ENCODE measurements around the gene CACNB4.
"Not testable (repeated sequence)": the region's sequence is repeated elsewhere in the genome, so short reads cannot be mapped to it uniquely, and the experiment has no call there.

The CACNB4 gene

DNA sequence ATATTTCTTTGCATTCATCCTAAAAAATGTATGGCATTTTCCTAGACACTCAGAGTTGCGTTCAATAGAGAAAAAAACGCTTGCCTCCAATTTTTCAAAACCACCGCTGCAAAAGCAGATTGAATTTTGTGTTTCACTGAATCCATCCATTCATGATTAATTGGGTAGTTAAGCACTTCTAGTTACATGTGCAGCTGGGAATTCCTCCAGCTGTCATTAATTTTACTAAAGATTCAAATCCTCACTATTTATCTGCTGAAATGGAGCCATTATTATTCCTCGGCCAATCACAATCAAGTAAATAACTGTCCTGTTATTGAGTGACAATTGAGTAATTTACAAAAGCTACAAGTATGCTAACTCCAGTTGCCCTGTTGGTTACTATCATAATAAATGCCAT, 194.8 kb downstream of the CACNB4 start:
- no peak for DNase-seq (ENCODE audit: low spot score)

DNA sequence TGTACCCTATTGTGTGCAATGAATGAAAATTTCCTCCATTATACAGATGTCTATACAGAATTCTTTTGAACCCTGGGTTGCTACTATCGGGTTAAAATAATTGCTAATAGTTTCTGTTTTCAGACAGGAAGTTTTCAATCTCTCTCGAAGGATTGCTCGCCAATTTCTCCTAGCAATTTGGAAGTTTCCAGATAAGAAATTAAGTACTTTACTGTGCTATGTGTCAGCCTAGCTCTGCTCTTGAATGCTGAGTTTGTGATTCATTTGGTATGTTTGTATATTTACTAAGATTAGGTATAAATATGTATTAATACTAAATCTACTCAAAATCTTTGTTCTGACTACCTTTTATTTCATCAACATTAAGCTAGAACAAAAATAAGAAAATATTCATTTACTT, 196.0 kb downstream of the CACNB4 start:
- no peak for DNase-seq (ENCODE audit: low spot score)

DNA sequence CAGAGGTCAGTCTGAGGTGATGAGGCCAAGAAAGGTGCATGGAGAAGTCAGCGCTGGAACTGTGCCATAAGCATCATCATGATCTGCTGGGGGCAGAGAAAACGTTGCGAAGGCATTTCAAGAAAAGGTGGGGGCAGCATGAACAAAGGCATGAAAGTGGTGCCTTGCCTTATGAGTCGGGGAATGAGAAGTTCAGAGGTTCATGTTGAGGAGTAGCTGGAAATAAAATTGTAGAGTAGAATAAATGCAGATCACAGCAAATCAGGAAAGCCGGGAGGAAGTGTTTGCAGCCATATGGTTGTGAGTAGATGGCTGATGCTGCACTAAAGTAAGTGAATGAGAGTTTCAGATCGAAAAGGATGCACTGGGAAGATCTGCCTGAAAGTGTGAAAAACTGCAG, 198.5 kb downstream of the CACNB4 start:
- DNase-seq (ENCODE audit: low spot score): peak; percentile 49

DNA sequence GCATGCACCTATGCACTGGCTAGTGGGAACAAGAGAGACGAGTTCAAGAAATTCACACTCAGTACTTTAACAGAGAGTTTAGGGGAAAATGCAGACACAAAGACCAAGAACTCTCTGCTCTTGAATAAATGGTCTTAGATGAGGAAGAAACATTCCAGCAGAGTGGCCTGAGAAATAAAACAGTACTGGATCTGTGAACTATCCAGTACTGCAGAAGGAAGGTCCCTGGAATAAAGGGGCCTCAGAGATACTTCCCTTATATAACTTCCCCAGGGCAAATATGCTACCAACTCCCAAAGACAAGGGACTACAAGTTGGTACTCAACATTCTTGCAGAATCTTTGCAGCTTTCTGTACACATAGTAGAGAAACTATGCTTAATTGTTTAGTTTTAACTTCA, 199.7 kb downstream of the CACNB4 start:
- no peak for DNase-seq (ENCODE audit: low spot score)

DNA sequence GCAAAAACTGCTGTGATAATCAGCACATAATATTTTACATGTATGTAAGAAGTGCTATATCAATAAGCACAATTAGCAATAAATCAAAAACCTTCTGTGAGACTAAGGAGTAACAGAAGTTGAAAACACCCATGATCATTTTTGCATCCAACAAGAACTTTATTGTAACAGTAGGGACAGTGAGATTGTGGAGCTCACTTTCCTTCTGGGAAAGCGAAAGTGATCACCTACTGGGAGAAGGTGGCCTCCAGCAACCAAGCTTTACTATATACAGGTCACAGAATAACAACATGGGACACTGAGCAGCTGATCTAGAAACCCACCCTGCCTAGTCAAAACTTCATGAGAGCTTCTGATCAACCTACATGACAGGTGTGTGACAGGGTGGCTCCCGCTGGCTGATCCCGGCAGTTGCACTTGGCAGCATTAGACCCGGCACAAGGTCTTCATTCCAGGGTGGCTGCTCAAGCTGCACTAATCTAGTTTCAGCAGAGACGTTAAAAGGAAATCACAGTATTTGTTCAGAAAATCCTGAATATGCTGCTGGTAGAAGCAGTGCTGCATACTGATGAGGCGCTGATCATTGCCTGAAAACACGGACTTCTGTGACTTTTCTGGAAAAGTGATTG, 207.2 kb downstream of the CACNB4 start:
- no peak for DNase-seq (ENCODE audit: low spot score)

DNA sequence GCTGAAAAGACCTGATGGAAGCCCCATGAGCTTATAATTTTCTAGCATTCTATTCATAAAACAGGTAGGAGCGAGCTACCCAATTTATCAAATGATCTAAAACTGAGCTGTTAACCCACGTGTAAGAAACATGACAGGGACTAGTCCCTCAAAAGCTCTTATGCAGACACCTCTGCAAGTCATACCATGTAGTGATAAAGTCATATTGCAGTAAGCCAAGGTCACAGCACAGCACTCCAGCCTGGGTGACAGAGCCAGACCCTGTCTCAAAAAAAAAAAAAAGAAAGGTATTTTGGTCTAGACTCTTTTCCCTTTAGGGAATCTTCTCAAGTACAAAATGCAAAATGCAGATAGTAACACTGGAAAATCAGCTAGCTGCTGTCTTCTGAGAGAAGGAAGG, 211.7 kb downstream of the CACNB4 start:
- DNase-seq (ENCODE audit: low spot score): no peak

DNA sequence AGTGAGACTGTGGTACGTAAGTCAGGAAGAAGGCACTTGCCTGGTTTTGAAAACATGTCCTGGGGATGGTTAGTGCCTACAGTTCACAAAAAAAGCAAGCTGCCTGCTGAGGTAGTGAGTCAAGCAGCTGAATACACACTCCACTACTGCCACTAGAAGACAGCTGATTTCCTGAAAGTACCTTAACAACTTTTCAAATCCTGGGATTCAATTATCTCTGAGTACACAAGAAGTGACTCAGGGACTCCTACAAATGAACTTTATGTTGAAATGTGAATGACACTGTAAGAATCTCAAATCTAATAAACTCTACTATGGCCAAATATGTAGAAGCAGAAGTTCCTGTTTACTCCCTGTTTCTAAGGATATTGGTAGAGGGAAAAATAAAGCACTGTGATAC, 212.6 kb downstream of the CACNB4 start:
- no peak for DNase-seq (ENCODE audit: low spot score)

DNA sequence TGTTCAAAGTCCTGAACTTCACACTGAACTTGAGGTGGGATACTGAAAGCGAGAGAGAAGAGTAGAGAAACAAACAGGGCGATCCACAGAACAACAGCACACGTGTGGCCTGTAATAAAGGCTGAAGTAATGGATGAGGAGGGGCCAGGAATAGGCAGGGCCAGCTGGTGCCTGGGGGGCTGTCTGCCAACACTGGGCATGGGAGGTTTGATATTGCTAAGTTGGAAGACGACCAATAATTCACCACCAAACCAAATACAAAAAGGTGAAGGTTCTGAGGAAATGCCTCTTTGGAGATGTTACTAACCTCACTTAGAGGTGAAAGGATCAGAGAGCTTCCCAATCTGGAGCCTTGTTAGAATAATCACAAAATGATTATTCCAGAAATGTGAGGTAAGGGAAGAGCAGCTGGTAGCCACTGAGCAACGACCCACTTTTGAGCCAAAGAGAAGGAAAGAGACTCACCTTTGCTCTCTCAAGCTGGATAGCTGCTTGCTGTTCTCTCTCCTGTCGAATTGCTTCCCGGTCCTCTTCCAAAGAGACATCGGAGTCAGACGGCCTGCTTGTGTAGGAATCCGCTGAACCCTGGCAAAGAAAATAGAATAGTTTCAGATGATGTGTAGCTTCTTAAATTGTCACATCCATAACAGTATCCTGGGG, 215.9 kb downstream of the CACNB4 start:
- DNase-seq (ENCODE audit: low spot score): no peak

DNA sequence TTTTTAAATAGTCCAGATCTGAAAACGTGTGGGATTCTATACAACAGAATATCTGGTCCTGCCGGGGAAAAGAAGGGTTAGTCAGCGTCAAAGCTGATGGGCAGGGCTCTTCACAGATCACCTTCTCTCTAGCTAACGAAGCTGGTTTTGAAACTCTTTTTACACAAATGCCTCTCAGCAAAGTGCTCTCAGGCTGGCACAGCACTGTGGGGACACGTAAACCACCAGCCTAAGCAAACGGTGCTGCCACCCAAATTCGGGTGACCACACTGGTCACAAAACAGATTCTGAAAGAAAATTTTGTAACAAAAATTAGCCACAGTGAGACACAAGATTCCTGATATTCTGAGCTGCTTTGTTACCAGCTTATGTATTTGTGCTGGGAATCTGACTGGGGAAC, 217.5 kb downstream of the CACNB4 start:
- DNase-seq (ENCODE audit: low spot score): no peak

DNA sequence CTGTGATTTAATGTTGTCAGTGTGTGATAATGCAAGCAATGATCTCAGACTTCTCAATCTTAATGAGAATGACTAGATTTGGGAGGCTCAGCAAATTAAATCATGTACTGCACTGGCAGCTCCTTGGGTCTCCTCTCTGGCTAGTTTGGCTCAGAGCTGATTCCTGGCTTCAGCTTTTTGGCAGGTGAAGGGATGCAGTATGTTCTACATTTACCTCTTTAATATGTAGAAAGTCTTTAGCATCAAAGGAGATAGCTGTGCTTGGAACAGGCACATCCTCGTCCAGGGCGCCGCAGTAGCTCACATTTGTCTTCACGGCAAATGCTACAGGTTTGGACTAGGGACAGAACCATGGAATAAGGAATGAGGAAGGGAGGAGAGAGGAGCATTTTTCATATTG, 218.3 kb downstream of the CACNB4 start:
- no peak for DNase-seq (ENCODE audit: low spot score)

DNA sequence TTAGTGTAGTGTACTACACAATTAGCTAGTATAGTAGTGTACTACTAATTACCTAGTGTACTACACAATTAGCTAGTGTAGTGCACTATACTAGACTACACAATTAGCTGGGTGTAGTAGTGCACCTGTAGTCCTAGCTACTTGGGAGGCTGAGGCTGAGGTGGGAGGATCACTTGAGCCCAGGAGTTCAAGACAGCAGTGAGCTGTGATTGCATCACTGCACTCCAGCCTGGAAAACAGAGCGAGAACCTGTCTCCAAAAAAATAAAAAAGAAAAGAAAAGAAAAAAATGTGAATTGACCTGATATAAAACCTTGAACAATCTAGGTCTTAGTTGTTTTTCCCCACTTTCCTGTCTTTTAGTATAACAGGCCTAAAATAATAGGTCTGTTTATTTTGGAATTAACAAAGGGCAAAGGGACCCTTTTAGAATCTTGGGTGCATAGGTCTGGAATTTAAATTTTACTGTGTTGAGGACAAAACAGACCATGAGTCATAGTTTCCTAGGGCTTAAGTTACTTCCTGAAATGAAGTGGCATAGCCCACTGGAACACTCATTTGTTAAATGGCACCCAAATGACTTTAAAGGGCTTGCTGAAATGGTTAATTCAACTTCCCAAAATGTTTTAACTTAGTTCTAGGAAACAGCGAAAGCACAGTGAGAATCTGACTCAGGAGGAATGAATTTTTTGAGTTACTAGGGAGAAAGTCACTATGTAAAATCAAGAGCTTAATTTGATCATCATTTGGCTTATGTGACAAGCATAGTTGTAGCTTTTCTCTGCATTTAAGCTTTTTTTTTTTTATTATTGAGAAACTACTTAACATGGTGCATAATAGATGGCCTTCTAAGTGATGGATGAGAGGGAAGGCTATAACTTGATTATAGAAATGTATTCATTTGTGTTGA, 219.9 kb downstream of the CACNB4 start:
- no peak for DNase-seq (ENCODE audit: low spot score)

DNA sequence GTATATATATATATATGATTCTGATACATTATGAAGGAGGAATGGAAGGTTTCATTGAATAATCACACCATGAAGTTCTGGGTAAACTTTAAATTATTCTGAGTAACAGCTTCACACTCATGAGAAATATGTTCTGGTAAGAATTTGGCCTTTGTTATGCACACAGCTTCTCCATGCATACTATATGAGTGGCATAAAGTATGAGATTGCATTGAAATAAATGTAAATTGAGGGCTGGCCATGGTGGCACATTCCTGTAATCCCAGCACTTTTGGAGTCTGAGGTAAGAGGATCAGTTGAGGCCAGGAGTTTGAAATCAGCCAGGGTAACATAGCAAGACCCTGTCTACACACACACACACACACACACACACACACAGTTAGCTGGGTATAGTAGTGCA, 220.6 kb downstream of the CACNB4 start:
- DNase-seq (ENCODE audit: low spot score): no peak

DNA sequence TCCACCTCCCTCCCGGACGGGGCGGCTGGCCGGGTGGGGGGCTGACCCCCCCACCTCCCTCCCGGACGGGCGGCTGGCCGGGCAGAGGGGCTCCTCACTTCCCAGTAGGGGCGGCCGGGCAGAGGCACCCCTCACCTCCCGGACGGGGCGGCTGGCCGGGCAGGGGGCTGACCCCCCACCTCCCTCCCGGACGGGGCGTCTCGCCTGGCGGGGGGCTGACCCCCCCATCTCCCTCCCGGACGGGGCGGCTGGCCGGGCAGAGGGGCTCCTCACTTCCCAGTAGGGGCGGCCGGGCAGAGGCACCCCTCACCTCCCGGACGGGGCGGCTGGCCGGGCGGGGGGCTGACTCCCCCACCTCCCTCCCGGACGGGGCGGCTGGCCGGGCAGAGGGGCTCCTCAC, 223.2 kb downstream of the CACNB4 start:
- DNase-seq (ENCODE audit: low spot score): not testable (repeated sequence)

DNA sequence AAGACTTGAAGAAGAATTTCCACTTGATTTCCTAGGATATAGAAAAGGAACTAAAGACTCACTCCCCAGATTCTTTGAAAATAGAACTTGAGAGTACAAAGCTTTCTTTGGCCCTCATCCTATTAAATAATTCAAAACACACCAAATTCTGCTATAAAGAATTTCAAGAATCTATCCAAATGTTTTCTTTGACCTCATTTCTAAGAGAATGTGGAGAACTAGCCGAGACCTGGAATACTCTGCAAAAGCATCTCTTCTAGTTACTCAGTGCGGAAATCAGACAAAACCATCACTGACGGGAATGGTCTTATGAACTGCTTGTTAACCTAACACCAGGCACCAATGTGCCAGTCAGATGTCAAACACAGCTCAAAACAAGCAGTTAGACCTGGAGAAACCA, 226.4 kb downstream of the CACNB4 start:
- no peak for DNase-seq (ENCODE audit: low spot score)

DNA sequence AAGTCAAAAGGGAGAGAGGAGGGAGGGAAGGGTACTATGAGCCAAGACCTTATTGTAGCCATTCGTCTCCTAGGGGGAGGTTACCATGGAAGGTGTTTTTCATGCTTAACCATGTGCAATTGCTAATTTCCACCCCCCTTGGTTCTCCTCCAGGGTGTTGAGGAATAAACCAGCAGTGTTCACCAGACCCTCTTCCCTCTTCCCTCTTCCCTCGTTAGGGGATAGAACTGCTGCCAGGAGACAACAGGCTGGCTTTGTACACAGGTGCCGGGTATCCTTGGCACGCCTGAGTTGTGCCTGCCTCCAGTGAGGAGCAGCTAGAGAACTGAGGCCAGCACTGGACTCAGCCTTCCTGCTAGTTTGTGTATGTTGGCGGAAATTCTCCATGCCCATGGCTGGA, 229.6 kb downstream of the CACNB4 start:
- peak; percentile 69 for DNase-seq (ENCODE audit: low spot score)

DNA sequence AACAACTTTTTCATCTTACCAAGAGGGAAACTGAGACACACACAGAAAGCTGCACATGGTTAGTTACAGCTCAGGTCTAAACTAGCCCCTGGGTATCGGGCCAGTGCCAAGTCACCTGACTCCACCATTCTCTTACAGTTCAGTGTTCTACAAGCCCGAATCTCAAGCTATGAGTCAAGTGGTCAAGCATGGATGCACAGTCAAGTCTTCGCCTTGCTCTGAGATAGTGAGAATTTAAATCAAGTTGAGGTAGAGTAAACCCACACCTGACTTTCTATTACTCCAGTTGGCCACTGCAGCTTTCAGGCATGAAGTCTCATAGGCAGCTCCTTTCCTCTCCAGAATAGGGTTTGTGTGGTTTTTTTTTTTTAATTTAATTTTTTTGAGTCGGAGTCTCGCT, 236.1 kb downstream of the CACNB4 start:
- DNase-seq (ENCODE audit: low spot score): no peak

DNA sequence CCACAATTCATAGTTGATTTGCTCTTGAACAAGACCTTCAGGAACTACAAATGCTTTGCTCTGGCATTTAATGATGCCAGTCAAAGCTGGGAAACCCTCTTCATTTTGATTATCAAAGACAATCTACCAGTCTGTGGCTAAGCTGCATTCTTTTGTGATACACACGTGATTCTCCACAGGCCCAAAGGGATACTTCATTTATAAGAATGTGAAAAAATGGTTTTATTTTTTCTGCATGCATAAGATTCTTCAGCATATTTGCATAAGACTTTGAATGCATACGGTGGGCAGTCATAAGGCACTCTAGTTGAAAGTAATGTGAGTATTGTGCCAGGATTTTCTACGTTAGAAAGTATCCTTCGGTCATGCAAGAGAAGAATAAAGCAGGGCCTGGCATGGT, 237.7 kb downstream of the CACNB4 start:
- DNase-seq (ENCODE audit: low spot score): no peak

DNA sequence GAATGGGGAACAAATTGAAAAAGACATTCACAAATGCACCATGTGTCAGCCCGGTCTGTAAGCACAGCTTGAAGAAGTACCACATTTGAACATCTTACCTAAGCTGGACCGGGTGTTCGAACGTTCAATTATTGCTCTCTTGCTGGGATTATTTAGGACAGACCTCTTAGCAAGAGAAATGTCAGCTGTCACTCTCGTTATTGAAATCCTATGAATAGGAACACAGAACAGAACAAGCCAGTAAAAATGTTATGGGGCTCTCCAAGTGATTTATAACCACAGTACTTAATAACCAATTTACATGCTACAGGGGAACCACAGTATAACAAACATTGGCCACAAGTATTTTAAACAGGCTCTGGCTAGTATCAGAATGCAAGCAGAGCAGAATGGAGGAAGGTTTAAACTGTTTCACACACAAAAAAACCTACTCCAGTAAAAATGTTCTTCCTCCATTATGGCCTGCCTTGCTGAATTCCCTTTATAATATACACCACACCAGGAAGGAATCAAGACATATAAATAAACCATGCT, 238.2 kb downstream of the CACNB4 start:
- no peak for DNase-seq (ENCODE audit: low spot score)

DNA sequence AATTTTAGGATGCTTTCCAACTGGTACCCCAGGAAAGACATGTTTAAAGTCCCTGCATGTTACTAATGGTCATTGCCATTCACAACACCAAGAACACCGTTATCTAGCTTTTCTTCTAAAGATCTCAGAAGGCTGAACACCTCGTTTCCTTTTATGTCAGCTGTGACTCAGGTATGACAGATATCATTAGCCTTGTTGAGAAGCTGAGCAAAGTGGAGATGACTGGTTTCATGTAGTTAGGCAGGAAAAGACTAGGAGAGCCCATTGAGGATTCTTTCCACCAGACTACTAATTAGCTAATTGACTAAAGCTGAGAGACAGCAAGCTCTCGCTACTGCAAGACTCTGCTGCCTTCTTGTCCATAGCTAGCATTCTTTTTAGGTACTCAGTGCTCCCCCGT, 238.6 kb downstream of the CACNB4 start:
- no peak for DNase-seq (ENCODE audit: low spot score)

DNA sequence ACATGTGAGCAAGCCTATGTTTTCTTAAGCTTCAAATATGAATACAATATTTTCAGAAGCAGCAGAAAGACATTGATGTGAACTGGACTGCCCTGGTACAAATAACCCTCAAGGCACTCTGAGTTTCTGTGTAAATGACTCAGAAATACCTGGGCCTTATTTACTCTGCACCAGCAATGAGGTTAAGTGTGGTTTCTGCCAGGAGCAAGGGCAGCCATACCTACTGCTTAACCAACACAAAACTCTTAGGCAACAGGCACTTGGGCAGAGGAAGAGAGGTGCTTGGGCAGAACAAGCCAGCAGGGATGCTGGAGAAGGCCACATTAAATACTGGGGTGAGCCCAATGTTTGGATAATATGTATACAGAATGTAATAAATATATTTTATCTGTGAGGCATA, 241.2 kb downstream of the CACNB4 start:
- DNase-seq (ENCODE audit: low spot score): no peak

DNA sequence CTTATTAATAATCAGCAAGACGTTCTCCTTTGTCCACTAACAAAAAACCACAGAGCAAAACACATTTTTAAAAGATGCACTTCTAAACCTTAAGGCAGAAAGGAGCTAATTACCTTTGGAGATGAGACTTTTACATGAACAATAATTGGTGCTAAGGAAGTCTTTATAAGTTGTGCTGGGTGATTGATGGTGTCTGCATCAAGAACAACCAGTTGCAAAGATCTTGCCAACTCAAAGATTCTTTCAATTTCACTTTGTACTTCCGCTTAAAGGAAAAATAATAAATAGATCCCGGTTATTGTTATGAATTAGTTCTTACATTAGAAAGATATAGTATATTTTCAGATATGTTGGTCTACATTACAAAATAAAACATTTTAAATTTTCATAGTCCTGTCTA, 243.7 kb downstream of the CACNB4 start:
- no peak for DNase-seq (ENCODE audit: low spot score)

DNA sequence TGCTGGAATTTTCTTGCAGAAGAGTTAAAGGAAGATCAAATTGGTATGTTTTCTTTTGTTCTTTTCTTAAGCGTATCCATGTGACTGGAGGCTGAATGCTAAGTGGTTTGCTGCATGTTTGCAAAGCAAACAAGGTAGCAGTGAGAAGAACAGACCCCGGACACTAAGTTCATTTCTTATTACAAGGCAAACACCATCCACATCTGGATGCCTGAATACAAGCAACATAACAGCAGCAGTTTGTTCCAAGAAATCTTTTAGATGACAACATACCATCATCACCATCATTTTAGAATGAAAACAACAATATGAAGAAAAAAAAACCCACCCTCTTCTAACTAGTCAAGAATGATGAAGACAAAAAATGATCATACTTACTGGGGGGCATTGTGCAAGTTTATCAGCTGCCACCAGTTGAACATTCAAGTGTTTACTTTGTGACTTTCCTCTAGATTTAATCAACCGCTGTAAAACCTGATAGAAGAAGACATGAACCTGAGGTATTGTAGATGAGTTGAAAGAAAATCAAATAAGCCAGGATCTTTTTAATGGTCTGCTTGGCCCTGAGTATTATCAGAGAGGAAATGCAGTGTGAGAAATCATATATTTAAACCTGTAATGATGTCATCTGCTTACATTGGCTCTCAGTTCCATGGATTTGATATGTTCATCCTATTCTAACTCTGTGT, 245.6 kb downstream of the CACNB4 start:
- DNase-seq (ENCODE audit: low spot score): no peak

All from Ammon's horn (tissue), 1 donor.